Muscle layer of colon (tissue), 2 donors: ENCODE data around the gene SLC24A2.

Experiments used
- H3K27ac ChIP-seq: one replicate; pipeline ENCODE4 v1.7.0; 2013; ENCODE audit warnings: low read depth, mild to moderate bottlenecking, low read length, moderate library complexity
- H3K27me3 ChIP-seq, 2 donors: one replicate each; pipeline ENCODE4 v1.7.0; 2013; ENCODE audit warnings: low read length in 2 of 2, mild to moderate bottlenecking in 2 of 2; ENCODE audit not compliant: insufficient read depth in 2 of 2, control insufficient read depth in 1 of 2
- H3K36me3 ChIP-seq: one replicate; pipeline ENCODE4 v1.7.0; 2013; ENCODE audit warnings: mild to moderate bottlenecking, low read length; ENCODE audit not compliant: insufficient read depth
- H3K4me1 ChIP-seq: one replicate; pipeline ENCODE4 v1.7.0; 2013; ENCODE audit warnings: mild to moderate bottlenecking, low read length; ENCODE audit not compliant: insufficient read depth
- H3K4me3 ChIP-seq, 2 donors: one replicate each; pipeline ENCODE4 v1.7.0; 2013; ENCODE audit warnings: low read length in 2 of 2, low read depth in 1 of 2, mild to moderate bottlenecking in 1 of 2, moderate library complexity in 1 of 2
- H3K9ac ChIP-seq: one replicate; pipeline ENCODE4 v1.7.0; 2013; ENCODE audit warnings: low read length
- H3K9me3 ChIP-seq: one replicate; pipeline ENCODE4 v1.7.0; 2013; ENCODE audit warnings: mild to moderate bottlenecking, low read length
- donor health status: abdominal sarcoma.
- donor health status: Adenocarcinoma of cecum.

The SLC24A2 gene

DNA sequence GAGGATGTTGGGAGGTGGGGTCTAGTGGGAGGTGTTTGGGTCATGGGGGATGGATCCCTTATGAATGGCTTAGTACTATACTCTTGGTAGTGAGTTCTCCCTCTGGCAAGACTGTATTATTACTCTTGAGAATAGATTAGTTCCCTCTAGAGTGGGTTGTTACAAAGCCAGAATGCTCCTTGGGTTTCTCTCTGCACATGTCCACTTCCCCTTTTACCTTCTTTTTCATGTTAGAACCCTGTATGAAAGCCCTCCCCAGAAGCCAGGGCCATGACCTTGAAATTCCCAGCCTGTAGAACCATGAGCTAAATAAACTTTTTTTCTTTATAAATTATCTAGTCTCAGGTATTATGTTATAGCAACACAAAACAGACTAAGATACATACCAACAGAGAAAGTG lies 31.1 kb downstream of the SLC24A2 start:
- Histone ChIP-seq H3K4me3 (no peak overlapping the region), H3K27me3 (no peaks in the 10 kb centered on the region), H3K9ac (no peak overlapping the region), H3K27ac (no peak overlapping the region), H3K9me3 (no peaks in the 10 kb centered on the region), H3K36me3 (no peaks in the 10 kb centered on the region), H3K4me1 (no peaks in the 10 kb centered on the region)

- Histone ChIP-seq H3K4me3 (no peak overlapping the region), H3K27me3 (no peaks in the 10 kb centered on the region), H3K27ac (no peak overlapping the region), H3K9me3 (no peaks in the 10 kb centered on the region), H3K4me1 (no peaks in the 10 kb centered on the region), H3K36me3 (no peaks in the 10 kb centered on the region), H3K9ac (no peak overlapping the region)
Observed at GRCh38 chr9:19754921-19755320, 33.9 kb downstream of the SLC24A2 start.

DNA sequence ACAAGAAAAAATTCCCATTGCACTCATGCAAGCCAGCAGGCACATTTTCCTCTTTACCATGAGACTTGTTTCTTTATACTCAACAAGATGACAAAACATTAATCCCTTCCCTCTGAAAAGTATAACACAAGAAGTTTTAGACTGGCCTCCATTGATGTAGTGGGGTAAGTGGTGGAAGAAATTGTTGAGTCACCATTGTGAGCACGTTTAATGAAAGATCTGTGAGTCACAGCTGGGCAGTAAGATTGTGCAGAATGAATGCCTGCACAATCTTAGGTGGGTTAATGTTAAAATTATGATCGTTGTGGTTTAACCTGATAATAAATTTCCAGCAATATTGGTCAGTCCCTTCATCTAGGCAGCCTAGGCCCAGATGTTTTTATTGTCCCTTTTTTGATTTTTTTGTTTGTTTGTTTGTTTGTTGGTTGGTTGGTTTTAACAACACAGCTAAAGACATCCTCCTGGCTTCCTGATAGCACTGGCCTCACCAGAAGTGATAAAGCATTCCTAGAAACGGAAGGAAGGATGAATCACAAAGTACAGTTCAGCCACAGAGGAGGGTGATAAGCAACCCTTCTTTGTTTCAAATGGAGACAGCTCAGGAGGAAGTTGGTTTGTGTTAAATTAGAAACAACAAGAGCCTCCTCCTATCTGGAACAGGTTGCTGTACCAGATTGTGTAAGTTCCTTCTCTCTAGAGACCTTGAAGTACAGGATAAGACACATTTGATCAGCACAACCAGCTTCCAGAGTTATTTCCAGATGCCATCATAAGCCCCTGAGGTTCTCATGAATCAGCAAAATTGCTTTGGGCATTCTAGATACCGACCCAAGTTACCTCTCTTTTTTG lies 40.3 kb downstream of the SLC24A2 start:
- Histone ChIP-seq H3K27me3 (no peaks in the 10 kb centered on the region), H3K4me1 (no peaks in the 10 kb centered on the region), H3K4me3 (no peak overlapping the region), H3K27ac (no peak overlapping the region), H3K9ac (no peak overlapping the region), H3K9me3 (no peaks in the 10 kb centered on the region), H3K36me3 (no peaks in the 10 kb centered on the region)

GRCh38 chr9:19746223-19746622 lies 42.6 kb downstream of the SLC24A2 start:
- no peak overlapping the region for H3K4me3 ChIP-seq
- no peak overlapping the region for H3K27ac ChIP-seq
- no peaks in the 10 kb centered on the region for H3K36me3 ChIP-seq
- H3K27me3 ChIP-seq: no peaks in the 10 kb centered on the region
- H3K9ac ChIP-seq: no peak overlapping the region
- H3K9me3 ChIP-seq: no peaks in the 10 kb centered on the region
- H3K4me1 ChIP-seq: no peaks in the 10 kb centered on the region

DNA sequence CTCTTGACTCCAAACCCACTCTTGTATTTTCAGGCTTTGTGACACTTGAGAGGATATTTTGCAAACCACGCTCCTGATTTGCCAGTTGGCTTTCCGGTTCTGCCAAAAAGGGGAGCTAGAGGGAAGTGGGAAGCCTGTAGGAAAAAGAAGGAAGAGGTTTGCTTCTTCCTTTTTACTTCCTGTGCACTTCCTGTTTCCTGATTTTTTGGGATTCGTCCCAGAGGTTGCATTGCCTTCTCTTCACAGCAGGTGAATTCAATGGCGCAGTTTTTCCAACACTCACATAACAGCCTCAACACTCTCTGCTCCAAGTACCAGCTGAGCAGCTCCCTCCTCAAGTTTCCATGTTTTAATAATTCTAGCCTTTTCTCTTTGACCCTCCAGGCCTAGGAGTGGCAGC lies 47.7 kb downstream of the SLC24A2 start:
- Histone ChIP-seq H3K27ac (no peak overlapping the region), H3K27me3 (no peaks in the 10 kb centered on the region), H3K9me3 (no peaks in the 10 kb centered on the region), H3K36me3 (no peaks in the 10 kb centered on the region), H3K9ac (no peak overlapping the region), H3K4me1 (no peaks in the 10 kb centered on the region), H3K4me3 (no peak overlapping the region)
